Upper lobe of left lung (tissue), 4 donors: ENCODE data around the gene GAB3.

ENCODE experiments used
- EP300 ChIP-seq, 4 donors: sonication (generic); formaldehyde crosslinking; IDR thresholded peaks; one replicate each; pipeline ENCODE4 v1.5.1; 2017; ENCODE audit warnings: antibody characterized with exemption in 4 of 4, control low read depth in 2 of 4
- POLR2A ChIP-seq, 4 donors: fragments of 450-650 bp; IDR thresholded peaks; one replicate each; pipeline ENCODE4 v1.5.1; 2016 to 2017; ENCODE audit warnings: antibody characterized with exemption in 4 of 4, mild to moderate bottlenecking in 2 of 4
- TF ChIP-seq, protein P1 (sequence below), 6 experiments: fragments of 450-650 bp in 4 of 6; fragments of 200-600 bp in 2 of 6; sonication (generic) in 2 of 6; IDR thresholded peaks; one replicate each; pipeline ENCODE4 v1.5.1; 2016 to 2019; ENCODE audit warnings: antibody characterized with exemption in 6 of 6

DNA sequence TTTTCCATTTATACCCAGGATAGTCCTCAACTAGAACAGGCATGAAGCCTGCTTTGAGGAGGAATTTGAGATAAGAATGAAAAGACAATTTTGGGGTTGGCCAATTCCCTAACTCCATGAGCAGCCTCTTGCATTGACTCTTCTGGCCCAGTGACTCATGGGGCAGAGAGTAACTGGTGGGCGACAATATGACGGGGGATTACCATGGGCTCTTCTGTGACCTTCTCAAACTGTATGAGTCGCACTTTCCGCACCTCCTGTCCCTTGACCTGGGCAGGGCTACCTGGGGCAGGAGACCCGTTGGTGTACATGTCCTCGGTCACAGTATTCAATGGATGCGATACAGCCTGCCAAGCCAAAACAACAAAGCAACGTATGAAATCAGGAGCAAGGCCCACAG lies 41.1 kb upstream of the GAB3 start:
- TF ChIP-seq, protein P1, sequence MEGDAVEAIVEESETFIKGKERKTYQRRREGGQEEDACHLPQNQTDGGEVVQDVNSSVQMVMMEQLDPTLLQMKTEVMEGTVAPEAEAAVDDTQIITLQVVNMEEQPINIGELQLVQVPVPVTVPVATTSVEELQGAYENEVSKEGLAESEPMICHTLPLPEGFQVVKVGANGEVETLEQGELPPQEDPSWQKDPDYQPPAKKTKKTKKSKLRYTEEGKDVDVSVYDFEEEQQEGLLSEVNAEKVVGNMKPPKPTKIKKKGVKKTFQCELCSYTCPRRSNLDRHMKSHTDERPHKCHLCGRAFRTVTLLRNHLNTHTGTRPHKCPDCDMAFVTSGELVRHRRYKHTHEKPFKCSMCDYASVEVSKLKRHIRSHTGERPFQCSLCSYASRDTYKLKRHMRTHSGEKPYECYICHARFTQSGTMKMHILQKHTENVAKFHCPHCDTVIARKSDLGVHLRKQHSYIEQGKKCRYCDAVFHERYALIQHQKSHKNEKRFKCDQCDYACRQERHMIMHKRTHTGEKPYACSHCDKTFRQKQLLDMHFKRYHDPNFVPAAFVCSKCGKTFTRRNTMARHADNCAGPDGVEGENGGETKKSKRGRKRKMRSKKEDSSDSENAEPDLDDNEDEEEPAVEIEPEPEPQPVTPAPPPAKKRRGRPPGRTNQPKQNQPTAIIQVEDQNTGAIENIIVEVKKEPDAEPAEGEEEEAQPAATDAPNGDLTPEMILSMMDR (IDR thresholded peaks at IDR 0.05): no peak
- TF ChIP-seq EP300 (IDR thresholded peaks at IDR 0.05): no peak
- TF ChIP-seq POLR2A (IDR thresholded peaks at IDR 0.05): no peak
